NCI-H2171 treated with DMSO at 0.1 percent for 48 hours (cell line): ENCODE measurements around the gene SYK.
"Not testable (repeated sequence)": the region's sequence is repeated elsewhere in the genome, so short reads cannot be mapped to it uniquely, and the experiment has no call there.

ENCODE experiments used
- DNase-seq: peaks from one replicate; lab custom pipeline; 2025; lab: John Stamatoyannopoulos, UW

The SYK gene

GRCh38 chr9:90880669-90881068 lies 79.0 kb downstream of the SYK start:
- DNase-seq: no peak

- no peak for DNase-seq
These were observed 80.0 kb downstream of the SYK start for GRCh38 chr9:90881648-90882047.

- DNase-seq: no peak
These were observed 81.5 kb downstream of the SYK start for GRCh38 chr9:90882991-90883600.

- DNase-seq: no peak
These were observed 82.0 kb downstream of the SYK start for GRCh38 chr9:90883661-90884060.

- DNase-seq: no peak
These were observed 82.6 kb downstream of the SYK start for GRCh38 chr9:90884178-90884577.

- DNase-seq: not testable (repeated sequence)
These were observed 85.2 kb downstream of the SYK start for GRCh38 chr9:90886868-90887267.

- no peak for DNase-seq
These were observed 87.3 kb downstream of the SYK start for GRCh38 chr9:90888941-90889340.

- DNase-seq: no peak
These were observed 88.7 kb downstream of the SYK start for GRCh38 chr9:90890146-90890810.

- DNase-seq: no peak
These were observed 89.9 kb downstream of the SYK start for GRCh38 chr9:90891308-90892040.

- no peak for DNase-seq
These were observed 91.3 kb downstream of the SYK start for GRCh38 chr9:90892918-90893317.

GRCh38 chr9:90893706-90894105 lies 92.1 kb downstream of the SYK start:
- DNase-seq: no peak

GRCh38 chr9:90894986-90895687 lies 93.5 kb downstream of the SYK start:
- DNase-seq: no peak

GRCh38 chr9:90895786-90896185 lies 94.2 kb downstream of the SYK start:
- no peak for DNase-seq

GRCh38 chr9:90896231-90896630 lies 94.6 kb downstream of the SYK start:
- DNase-seq: no peak

GRCh38 chr9:90898228-90898627 lies 96.6 kb downstream of the SYK start:
- DNase-seq: no peak

- no peak for DNase-seq
These were observed 97.7 kb downstream of the SYK start for GRCh38 chr9:90899287-90899686.

- DNase-seq: no peak
These were observed 98.5 kb downstream of the SYK start for GRCh38 chr9:90900130-90900529.

- DNase-seq: no peak
These were observed 100.3 kb downstream of the SYK start for GRCh38 chr9:90901933-90902332.

GRCh38 chr9:90903766-90904424 lies 102.3 kb downstream of the SYK start:
- no peak for DNase-seq

GRCh38 chr9:90904706-90905478 lies 103.3 kb downstream of the SYK start:
- DNase-seq: peak; percentile 70

GRCh38 chr9:90905822-90906221 lies 104.2 kb downstream of the SYK start:
- DNase-seq: no peak
